HG03025 (cell line): ENCODE results near the gene TMEM53.

ENCODE experiments used
- ATAC-seq: cut with Tn5 transposase; IDR thresholded peaks from one replicate; pipeline ENCODE4 v1.9.1; 2021; ENCODE audit warnings: mild to moderate bottlenecking, moderate library complexity; ENCODE audit not compliant: unreplicated experiment, low FRiP score

The TMEM53 gene

DNA sequence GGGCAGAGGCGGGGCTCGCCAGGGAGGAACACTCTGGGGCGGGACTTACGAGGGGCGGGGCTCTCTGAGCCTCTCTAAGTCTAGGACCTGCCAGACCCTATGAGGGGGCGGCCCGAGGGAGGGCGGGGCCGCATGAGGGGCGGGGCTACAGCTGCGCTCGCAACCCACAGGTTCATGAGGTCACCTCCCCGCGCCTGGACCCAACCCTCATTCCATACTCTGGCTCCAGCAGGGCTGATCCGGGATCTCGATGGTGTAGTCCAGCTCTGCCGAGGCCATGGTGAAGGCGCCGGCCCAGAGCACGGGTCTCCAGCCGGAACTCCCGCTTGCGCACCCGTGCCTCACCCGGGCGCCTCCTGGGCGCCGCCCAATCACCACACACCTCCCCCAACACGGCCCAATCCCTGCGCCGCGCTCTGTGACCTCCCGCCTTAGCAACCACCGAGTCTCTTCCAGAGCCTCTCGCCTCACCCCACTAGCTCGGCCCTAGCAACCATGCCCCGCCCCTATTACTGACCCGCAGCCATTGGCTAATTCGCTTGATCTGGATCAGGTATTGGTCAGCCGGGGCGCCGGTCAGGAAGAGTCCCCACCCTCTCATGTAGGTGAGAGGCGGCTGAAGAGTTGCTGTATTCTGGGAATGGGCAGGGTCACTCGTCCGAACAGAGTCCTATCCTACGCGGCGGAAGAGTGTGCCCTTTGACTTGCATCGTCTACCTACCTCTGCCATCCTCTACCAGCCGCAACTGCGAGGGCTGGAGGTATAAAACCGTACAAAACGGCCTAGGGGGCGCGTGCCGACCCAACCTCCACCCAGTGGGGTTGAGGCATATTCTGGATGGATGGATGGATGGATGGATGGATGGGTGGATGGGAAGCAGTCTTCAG lies at the start of gene TMEM53, which contains the start of gene ARMH1:
TSS of gene TMEM53 (minus strand) at position 369 of the 888 bp plus-strand sequence. CDS start at position 279, 90 bp downstream.
TSS of gene ARMH1 (plus strand) at position 602 of the 888 bp plus-strand sequence. CDS start 14,984 bp downstream, outside the sequence.
- ATAC-seq, result peak; percentile 86

- no peak for ATAC-seq
Observed at GRCh38 chr1:44723496-44724295, 49.4 kb upstream of the TMEM53 start.

DNA sequence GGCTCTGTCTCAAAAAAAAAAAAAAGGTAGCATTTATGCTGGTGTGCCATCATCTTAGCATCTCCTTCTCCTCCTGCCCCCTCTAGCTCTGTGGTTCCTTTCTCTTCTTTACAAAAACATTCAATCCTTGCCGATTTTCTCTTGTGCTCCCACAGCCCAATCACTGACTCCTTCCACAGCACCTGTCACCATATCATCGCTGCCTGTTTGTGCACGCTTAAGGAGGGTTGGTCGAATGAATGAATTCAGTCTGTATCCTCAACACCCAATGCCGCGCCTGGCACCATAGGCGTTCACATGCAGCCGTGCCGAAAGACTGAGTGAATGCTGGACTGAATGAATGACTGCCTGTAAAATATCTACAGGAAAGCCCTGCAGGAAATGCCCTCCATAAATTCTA lies 48.8 kb upstream of the TMEM53 start:
- no peak for ATAC-seq

DNA sequence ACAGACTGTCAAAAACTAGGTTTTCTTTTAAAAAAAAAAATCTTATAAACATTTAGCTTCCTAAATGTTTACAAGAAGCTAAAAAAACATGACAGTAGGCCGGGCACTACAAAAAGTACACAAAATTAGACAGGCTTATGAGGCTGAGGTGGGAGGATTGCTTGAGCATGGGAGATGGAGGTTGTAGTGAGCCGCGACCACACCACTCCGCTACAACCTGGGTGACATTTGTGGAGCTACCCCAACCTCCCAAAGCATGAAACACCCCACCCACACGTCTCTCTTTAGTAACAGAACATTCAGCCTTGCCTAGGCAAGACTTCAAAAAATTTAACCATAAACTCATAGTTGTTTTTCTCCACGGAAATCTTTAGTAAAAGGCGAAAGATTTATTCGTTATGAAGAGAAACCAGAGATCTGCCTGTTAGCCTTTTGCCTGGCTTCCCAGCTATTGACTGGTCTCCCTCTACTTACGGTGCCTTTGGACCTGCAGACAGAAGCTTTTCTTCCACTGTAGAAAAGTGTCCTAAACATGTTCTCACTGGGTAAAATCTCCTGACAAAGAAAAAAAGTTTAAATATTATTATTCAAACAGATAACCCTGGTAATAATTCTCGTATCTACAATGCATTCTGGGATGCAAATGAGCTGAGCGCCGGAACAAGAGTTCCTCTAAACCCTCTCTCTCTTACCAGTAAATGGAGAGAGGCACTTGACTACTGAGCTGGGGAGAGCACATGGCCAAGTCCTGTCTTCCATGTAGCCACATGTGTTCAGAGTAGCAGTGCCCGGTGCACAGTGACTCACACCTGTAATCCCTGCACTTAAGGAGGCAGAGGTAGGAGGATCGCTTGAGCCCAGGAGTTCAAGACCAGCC lies 47.4 kb upstream of the TMEM53 start:
- peak; percentile 68 for ATAC-seq

GRCh38 chr1:44720281-44720680 lies 46.0 kb upstream of the TMEM53 start:
- ATAC-seq, result no peak

DNA sequence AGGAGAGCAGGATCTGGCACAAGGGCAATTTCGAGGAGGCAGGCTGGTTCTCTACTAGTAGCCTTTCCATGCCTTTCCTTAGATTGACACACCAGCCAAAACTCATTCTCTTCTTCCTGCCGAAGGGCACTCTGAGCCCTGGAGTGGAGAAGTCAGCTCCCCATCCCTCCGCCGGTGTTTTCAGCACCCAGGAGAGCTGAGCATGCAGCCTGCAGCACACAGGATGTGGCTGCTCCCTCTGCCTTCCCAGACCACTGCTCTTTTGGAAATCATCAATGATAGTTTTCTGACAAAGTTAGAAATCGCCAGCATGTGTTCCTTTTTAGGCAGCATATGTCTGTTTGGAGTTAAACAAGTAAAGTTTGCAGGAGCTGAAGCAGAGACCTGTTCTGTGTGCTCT lies 45.0 kb upstream of the TMEM53 start:
- no peak for ATAC-seq

GRCh38 chr1:44718091-44718490 lies 43.8 kb upstream of the TMEM53 start:
- no peak for ATAC-seq

DNA sequence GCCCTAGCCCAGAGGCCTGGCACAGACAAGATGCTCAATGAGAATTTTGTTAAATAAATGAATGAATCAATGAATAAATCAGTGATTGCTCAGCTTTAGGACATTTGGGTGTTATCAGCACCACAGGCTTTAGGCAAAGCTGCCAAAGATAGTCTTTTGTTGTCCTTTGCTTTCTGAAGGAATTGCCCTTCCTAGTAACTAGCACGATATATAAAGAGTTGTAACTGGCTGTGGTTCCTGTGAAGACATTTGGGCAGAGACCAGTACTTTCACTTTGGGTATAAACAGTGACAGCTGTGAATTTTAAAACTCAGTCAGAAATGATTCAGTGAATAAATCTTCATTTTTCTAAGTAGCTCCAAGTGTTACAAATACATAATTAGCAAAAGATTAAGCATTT lies 43.4 kb upstream of the TMEM53 start:
- ATAC-seq, result no peak

DNA sequence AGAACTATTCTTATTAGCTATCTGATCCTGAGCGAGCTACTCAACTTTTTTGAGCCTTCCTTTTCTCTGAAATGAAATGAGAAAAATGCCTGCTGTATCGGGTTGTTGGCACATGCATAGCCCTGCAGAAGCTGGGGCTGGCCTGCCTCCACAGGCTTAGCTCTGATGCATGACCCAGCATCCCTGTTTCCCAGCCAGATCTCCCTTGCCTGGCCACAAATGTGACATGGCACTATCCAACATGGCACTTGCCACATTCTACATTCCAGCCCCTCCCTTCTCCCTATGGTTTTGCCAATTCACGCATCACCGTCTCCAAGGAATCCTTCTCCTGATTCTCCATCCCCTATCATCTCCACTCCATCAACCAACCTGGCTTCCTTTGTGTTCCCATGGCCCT lies 42.9 kb upstream of the TMEM53 start:
- no peak for ATAC-seq

- no peak for ATAC-seq
Observed at GRCh38 chr1:44714944-44715571, 40.8 kb upstream of the TMEM53 start.

DNA sequence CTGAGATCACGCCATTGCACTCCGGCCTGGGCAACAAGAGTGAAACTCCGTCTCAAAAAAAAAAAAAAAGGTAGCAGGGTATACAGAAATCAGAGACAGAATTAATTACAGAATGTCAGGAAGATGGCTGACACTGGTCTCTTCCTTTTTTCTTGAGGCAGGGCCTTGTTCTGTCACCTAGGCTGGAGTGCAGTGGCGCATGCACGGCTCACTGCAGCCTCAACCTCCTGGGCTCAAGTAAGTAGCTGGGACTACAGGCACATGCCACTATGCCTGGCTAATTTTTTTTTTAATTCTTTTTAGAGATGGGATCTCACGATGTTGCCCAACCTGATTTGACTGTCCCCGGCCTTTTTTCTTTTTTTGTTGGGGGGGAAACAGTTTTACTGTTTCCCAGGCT lies 40.3 kb upstream of the TMEM53 start:
- ATAC-seq, result no peak

DNA sequence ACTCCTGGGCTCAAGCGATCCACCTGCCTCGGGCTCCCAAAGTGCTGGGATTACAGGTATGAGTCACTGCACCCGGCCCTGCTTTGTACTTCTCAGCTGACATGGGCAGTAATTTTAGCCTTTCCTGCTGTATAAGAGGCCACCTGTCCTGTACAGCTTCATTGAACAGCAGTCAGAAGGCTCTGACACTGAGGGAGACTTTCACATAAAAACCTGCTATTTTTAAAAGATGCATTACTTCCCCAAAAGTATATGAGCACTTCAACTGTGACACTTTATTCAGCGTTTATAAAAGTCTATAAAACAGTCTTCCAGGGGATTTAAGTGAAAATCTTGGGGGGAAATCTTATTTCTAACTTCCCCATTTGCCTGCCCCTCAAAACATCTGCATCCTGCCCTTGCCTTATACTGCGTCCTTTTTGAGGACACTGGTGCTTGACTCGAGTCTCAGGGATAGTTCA lies 39.1 kb upstream of the TMEM53 start:
- no peak for ATAC-seq

DNA sequence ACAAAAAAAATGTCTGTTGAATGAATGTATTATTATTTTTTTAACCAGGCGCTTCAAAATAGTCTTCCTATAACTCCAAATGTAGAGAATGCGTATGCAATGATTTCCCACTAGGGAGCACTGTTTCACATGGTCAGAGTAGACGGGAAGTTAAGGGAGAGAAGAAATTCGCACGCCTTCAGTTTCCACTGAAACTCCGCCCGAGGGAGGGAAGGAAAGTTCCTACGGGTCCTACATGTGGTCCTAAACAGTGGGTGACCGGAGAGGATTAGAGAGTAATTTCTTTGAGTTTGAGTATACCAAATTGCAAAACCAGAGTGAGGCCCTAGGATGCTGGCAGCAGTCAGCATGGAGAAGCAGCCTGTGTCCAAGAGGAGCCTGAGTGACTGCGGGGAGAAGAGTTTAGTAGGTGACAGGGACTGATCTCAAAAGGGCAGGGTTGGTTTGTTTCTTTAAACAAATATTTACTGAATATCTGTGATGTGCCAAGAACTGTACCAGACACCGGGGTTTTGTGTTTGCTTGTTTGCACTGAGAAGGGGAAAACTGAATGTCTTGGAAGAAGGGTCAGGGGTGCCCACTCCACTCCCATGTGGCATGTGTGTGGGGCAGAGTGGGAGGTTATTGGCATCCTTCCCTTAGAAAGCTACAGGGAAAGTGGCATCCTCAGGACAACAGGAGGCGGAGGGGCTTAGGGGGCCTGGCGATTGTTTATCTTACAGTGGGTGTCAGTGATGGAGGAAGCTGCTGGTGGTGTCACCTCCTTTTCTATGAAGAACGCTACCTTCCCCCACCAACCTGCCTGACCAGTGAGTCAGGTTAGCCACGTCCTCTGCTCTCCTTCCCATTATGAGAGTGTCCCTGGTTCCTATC lies 33.9 kb upstream of the TMEM53 start:
- no peak for ATAC-seq

- no peak for ATAC-seq
Observed at GRCh38 chr1:44707112-44707881, 33.0 kb upstream of the TMEM53 start.

- no peak for ATAC-seq
Observed at GRCh38 chr1:44705938-44706337, 31.7 kb upstream of the TMEM53 start.

GRCh38 chr1:44705470-44705869 lies 31.2 kb upstream of the TMEM53 start:
- no peak for ATAC-seq

- ATAC-seq, result no peak
Observed at GRCh38 chr1:44701141-44701573, 26.9 kb upstream of the TMEM53 start.

- ATAC-seq, result no peak
Observed at GRCh38 chr1:44700573-44700972, 26.3 kb upstream of the TMEM53 start.
